ENCODE data around the gene NSUN7.

NSUN7 gene

GRCh38 chr4:40845154-40845835, 95.5 kb downstream of the NSUN7 start:
- DNase-seq (ENCODE audit: low read depth in 2 of 3, low spot score in 2 of 3) = no peak

GRCh38 chr4:40846532-40846931, 96.8 kb downstream of the NSUN7 start:
- DNase-seq (ENCODE audit: low read depth in 2 of 3, low spot score in 2 of 3) = no peak

GRCh38 chr4:40848251-40848650, 98.5 kb downstream of the NSUN7 start:
- no peak for DNase-seq (ENCODE audit: low read depth in 2 of 3, low spot score in 2 of 3)

GRCh38 chr4:40848940-40849339, 99.2 kb downstream of the NSUN7 start:
- no peak for DNase-seq (ENCODE audit: low read depth in 2 of 3, low spot score in 2 of 3)

GRCh38 chr4:40850496-40850895, 100.7 kb downstream of the NSUN7 start:
- no peak for DNase-seq (ENCODE audit: low read depth in 2 of 3, low spot score in 2 of 3)

GRCh38 chr4:40856277-40856839, 106.6 kb downstream of the NSUN7 start:
- no peak for DNase-seq (ENCODE audit: low read depth in 2 of 3, low spot score in 2 of 3)

GRCh38 chr4:40856840-40857362, 107.1 kb downstream of the NSUN7 start:
- DNase-seq (ENCODE audit: low read depth in 2 of 3, low spot score in 2 of 3) = peak; percentile 16 to 38 (median 23)

- no peak for DNase-seq (ENCODE audit: low read depth in 2 of 3, low spot score in 2 of 3)
Observed at GRCh38 chr4:40857956-40858355, 108.2 kb downstream of the NSUN7 start.

- no peak for DNase-seq (ENCODE audit: low read depth in 2 of 3, low spot score in 2 of 3)
Observed at GRCh38 chr4:40858962-40859361, 109.2 kb downstream of the NSUN7 start.

All from activated CD8-positive, alpha-beta memory T cell treated with anti-CD3 and anti-CD28 coated beads for 48 hours (primary cell).